PFSK-1 (cell line): ENCODE data around the gene TEPSIN.
A peak's percentile ranks its signal among the peaks of the same experiment; 100 is the strongest.

Experiments used
- FOXP2 ChIP-seq: optimal IDR thresholded peaks from 2 replicates; pipeline ENCODE3; 2011; ENCODE audit warnings: borderline replicate concordance, control low read depth, inconsistent platforms; ENCODE audit not compliant: insufficient read depth; ENCODE audit errors: extremely low read length, extremely low read depth
- POLR2AphosphoS5 ChIP-seq: IDR thresholded peaks from 2 replicates; pipeline ENCODE4 v1.6.1; 2012; ENCODE audit warnings: low read depth, mild to moderate bottlenecking, control low read depth, low read length, moderate library complexity
- REST ChIP-seq, 2 experiments: IDR thresholded peaks; 2 replicates each; pipeline versions ENCODE4 v1.6.1 to v1.8.0; 2011 to 2012; ENCODE audit warnings: low read depth in 2 of 2, low read length in 2 of 2, control low read depth in 1 of 2, inconsistent platforms in 1 of 2, mild to moderate bottlenecking in 1 of 2, moderate library complexity in 1 of 2; ENCODE audit not compliant: insufficient read depth in 1 of 2
- SIN3A ChIP-seq: IDR thresholded peaks from 2 replicates; pipeline ENCODE4 v1.6.1; 2012; ENCODE audit warnings: mild to moderate bottlenecking, low read length, moderate library complexity, borderline replicate concordance; ENCODE audit not compliant: insufficient read depth
- TAF1 ChIP-seq: IDR thresholded peaks from 2 replicates; pipeline ENCODE4 v1.6.1; 2012; ENCODE audit warnings: low read length, control low read depth, borderline replicate concordance; ENCODE audit not compliant: insufficient read depth

The TEPSIN gene

GRCh38 chr17:81203136-81203535 is 35.7 kb downstream of the TEPSIN start:
- TF ChIP-seq FOXP2: no peak
- no peak for TF ChIP-seq SIN3A
- no peak for TF ChIP-seq POLR2AphosphoS5
- no peak for TF ChIP-seq REST (IDR thresholded peaks at IDR 0.05; ENCODE audit: insufficient read depth in 1 of 2, low read depth in 2 of 2, low read length in 2 of 2)
- no peak for TF ChIP-seq TAF1

GRCh38 chr17:81202318-81202717 is 36.5 kb downstream of the TEPSIN start:
- TF ChIP-seq TAF1: no peak
- no peak for TF ChIP-seq FOXP2
- TF ChIP-seq POLR2AphosphoS5: no peak
- no peak for TF ChIP-seq SIN3A

- TF ChIP-seq TAF1 (no peak), FOXP2 (peak; percentile 41)
Measured at GRCh38 chr17:81200695-81201580, 37.9 kb downstream of the TEPSIN start.

GRCh38 chr17:81200201-81200600 is 38.7 kb downstream of the TEPSIN start:
- TF ChIP-seq SIN3A (no peak), POLR2AphosphoS5 (no peak), TAF1 (no peak), FOXP2 (no peak), REST (IDR thresholded peaks at IDR 0.05; ENCODE audit: insufficient read depth in 1 of 2, low read depth in 2 of 2, low read length in 2 of 2) (no peak)

- TF ChIP-seq REST (IDR thresholded peaks at IDR 0.05; ENCODE audit: insufficient read depth in 1 of 2, low read depth in 2 of 2, low read length in 2 of 2): no peak
- no peak for TF ChIP-seq POLR2AphosphoS5
- no peak for TF ChIP-seq FOXP2
- no peak for TF ChIP-seq SIN3A
- no peak for TF ChIP-seq TAF1
Measured at GRCh38 chr17:81199482-81199830, 39.4 kb downstream of the TEPSIN start.
